Tibial nerve (tissue), 4 donors: ENCODE measurements around the gene ARAP3. TPM values are rescaled to one million over a fixed set of nuclear protein-coding genes. Genes with fewer than 3 reads are reported as not detected.

Experiments
- DNase-seq, 2 donors: peaks; one replicate each; pipeline ENCODE4 v3.0.0-alpha.2; 2019; ENCODE audit warnings: low spot score in 2 of 2
- H3K27ac ChIP-seq, 4 donors: fragments of 200-600 bp; sonication (generic) in 3 of 4; one replicate each; pipeline ENCODE4 v1.5.1; 2017 to 2019; ENCODE audit warnings: mild to moderate bottlenecking in 1 of 4
- H3K27me3 ChIP-seq, 2 donors: fragments of 200-600 bp; sonication (generic) in 1 of 2; one replicate each; pipeline versions ENCODE4 v1.5.1 to v1.6.0; 2017 to 2019
- H3K36me3 ChIP-seq, 3 donors: fragments of 200-600 bp; sonication (generic); one replicate each; pipeline ENCODE4 v1.5.1; 2018 to 2019
- H3K4me1 ChIP-seq, 4 donors: fragments of 200-600 bp; sonication (generic) in 3 of 4; one replicate each; pipeline ENCODE4 v1.5.1; 2017 to 2019
- H3K4me3 ChIP-seq, 4 donors: fragments of 200-600 bp; sonication (generic) in 3 of 4; one replicate each; pipeline ENCODE4 v1.5.1; 2017 to 2019; ENCODE audit warnings: mild to moderate bottlenecking in 1 of 4, moderate library complexity in 1 of 4
- H3K9me3 ChIP-seq, 4 donors: fragments of 200-600 bp; sonication (generic) in 3 of 4; one replicate each; pipeline ENCODE4 v1.5.1; 2017 to 2019
- EP300 ChIP-seq, 2 donors: sonication (generic); formaldehyde crosslinking; IDR thresholded peaks; one replicate each; pipeline ENCODE4 v1.6.1; 2017; ENCODE audit warnings: antibody characterized with exemption in 2 of 2, mild to moderate bottlenecking in 1 of 2
- POLR2A ChIP-seq, 2 donors: fragments of 450-650 bp; IDR thresholded peaks; one replicate each; pipeline ENCODE4 v1.6.1; 2017; ENCODE audit warnings: antibody characterized with exemption in 2 of 2, mild to moderate bottlenecking in 2 of 2, moderate library complexity in 2 of 2
- WGBS, 2 donors: methylation state at CpG; one replicate each; pipeline ENCODE4 v1.1.5; 2018; 5-methylcytosine and 5-hydroxymethylcytosine counted together
- total RNA-seq, 4 donors: library from RNA; depleted of rRNA; stranded (reverse); fragments of >200 nt; gene quantifications; one replicate each; pipeline ENCODE4 v1.1.0, GENCODE V29; 2016
- TF ChIP-seq, protein P1 (sequence below), 5 experiments: fragments of 200-600 bp in 3 of 5; fragments of 450-650 bp in 2 of 5; sonication (generic) in 3 of 5; IDR thresholded peaks; one replicate each; pipeline ENCODE4 v1.5.1; 2016 to 2019; ENCODE audit warnings: antibody characterized with exemption in 5 of 5, mild to moderate bottlenecking in 3 of 5, moderate library complexity in 2 of 5

The ARAP3 gene
- total RNA-seq, 4 donors from 2014 or later: 4.4 to 11.8 (median 9.4) TPM

DNA sequence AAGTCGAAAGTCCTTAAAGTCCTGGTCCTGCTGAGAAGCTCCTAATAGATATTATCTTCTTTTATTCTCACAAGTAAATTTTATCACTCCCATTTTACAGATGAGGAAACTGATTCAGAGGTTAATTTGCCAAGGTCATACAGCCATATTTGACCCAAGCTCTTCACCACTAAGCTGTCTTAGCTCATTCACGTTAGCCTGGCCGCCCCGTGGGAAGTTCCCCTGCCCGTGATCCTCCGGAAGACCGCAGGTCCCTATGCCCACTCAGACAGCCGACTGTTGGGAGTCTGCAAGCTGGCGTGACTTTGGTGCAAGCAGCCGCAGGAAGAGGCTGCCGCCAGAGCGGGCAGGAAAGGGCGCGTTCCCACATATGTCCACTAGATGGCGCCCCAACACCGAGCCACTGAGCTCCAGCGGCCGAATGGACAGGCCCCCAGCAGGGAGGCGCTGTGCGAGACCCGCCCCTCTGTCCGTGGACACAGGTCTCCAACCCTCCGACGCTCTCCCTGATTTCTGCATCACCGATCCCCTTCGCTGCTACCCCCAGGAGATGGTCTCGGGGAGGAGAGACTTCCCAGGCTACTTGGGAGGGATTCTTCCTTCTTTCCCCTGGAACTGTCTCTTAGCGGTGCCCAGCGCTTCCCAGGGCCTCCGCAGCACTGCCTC is 10.0 kb upstream of the ARAP3 start:
- H3K27ac ChIP-seq: peak overlapping the region in 1 of 4 donors; percentile 74
- no peaks in the 10 kb centered on the region for H3K9me3 ChIP-seq
- peaks cover 0 to 12% of the 10 kb centered on the region in 2 donors for H3K27me3 ChIP-seq
- TF ChIP-seq EP300 (IDR thresholded peaks at IDR 0.05): no peak
- TF ChIP-seq, protein P1, sequence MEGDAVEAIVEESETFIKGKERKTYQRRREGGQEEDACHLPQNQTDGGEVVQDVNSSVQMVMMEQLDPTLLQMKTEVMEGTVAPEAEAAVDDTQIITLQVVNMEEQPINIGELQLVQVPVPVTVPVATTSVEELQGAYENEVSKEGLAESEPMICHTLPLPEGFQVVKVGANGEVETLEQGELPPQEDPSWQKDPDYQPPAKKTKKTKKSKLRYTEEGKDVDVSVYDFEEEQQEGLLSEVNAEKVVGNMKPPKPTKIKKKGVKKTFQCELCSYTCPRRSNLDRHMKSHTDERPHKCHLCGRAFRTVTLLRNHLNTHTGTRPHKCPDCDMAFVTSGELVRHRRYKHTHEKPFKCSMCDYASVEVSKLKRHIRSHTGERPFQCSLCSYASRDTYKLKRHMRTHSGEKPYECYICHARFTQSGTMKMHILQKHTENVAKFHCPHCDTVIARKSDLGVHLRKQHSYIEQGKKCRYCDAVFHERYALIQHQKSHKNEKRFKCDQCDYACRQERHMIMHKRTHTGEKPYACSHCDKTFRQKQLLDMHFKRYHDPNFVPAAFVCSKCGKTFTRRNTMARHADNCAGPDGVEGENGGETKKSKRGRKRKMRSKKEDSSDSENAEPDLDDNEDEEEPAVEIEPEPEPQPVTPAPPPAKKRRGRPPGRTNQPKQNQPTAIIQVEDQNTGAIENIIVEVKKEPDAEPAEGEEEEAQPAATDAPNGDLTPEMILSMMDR (IDR thresholded peaks at IDR 0.05): peak; percentile 96 to 99 (median 99)
- peaks cover 0 to 29% (median 7%) of the 10 kb centered on the region in 4 donors for H3K4me1 ChIP-seq
- WGBS, 2 donors: 4 to 5% methylated on average over 22 to 30 of the region's 30 CpGs
- DNase-seq: peak; percentile 73 to 83
- no peaks in the 10 kb centered on the region for H3K36me3 ChIP-seq
- peak overlapping the region in 2 of 4 donors; percentile 26 to 35 for H3K4me3 ChIP-seq

DNA sequence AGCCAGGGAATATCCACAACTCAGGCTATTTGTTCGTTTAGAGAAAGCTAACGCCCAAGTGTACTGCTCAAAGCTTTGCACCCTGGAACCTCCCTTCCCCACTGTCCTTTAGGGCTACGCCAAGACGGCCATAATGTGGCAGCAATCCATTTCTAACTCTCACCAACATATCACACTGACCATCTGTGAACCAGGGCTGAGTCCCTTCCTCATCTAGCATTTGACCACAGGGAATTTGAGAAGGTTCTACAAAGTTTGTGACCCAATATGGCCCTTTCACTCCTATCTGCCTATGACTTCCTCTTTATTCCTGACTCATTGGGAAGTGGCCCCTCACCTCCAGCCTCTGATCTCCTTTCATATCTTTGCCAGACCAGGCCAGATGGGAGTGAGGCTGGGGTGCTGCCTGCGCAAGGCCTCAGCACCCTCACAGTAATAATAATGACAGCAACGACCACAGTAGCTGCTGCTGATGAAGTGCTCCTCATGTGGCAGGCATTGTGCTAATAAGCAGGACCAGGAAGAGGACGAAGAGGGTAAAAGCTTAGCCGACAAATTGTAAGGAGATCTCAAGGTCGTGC is 9.3 kb upstream of the ARAP3 start:
- no peaks in the 10 kb centered on the region for H3K9me3 ChIP-seq
- DNase-seq: no peak
- H3K27ac ChIP-seq: no peak overlapping the region
- H3K36me3 ChIP-seq: no peaks in the 10 kb centered on the region
- TF ChIP-seq, protein P1 (IDR thresholded peaks at IDR 0.05): no peak
- TF ChIP-seq EP300 (IDR thresholded peaks at IDR 0.05) (no peak), POLR2A (IDR thresholded peaks at IDR 0.05) (no peak)
- H3K4me3 ChIP-seq: no peak overlapping the region
- 71 to 77% methylated on average over 9 of the region's 9 CpGs for WGBS, 2 donors
- peaks cover 0 to 6% of the 10 kb centered on the region in 2 donors for H3K27me3 ChIP-seq
- peaks cover 0 to 29% (median 7%) of the 10 kb centered on the region in 4 donors for H3K4me1 ChIP-seq

DNA sequence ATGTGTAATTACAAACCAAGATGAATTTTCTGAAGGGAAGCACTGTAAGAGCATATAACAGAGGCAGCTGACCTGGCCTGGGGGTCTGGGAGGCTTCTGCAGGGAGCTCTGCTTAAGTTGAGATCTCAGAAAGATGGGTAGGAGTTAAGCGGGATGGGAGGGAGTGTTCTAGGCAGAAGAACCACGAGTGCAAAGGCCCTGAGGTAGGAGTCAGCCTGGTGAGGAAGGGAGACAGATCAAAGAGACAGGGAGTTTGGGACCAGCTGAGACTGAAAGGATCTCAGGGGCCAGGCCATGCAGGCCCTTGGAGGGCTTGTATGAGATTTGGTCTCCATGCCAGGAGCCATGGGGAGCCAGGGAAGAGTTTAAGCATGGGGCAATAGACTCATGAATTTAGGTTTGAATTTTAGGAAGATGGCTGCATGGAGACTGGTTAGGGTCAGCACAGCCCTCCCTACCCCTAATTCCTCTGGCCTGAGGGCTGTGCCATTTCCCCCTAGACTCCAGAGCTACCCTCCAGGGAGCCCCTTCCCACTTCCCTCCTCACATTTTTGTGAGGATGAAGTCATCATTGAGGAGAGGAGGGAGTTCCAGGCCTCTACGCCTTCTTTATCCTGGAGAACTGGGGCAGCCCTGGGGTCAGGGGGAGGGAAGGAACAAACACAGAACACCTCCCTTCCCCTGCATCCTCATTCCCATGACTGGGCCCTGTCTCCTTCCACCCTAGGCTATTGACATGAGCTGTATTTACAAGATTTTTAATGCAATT is 4.8 kb upstream of the ARAP3 start:
- no peaks in the 10 kb centered on the region for H3K9me3 ChIP-seq
- DNase-seq: no peak
- H3K36me3 ChIP-seq: no peaks in the 10 kb centered on the region
- WGBS, 2 donors: 59 to 70% methylated on average over 3 of the region's 3 CpGs
- no peaks in the 10 kb centered on the region for H3K27me3 ChIP-seq
- no peak overlapping the region for H3K27ac ChIP-seq
- no peak overlapping the region for H3K4me3 ChIP-seq
- peaks cover 0 to 19% (median 7%) of the 10 kb centered on the region in 4 donors for H3K4me1 ChIP-seq
- TF ChIP-seq POLR2A (IDR thresholded peaks at IDR 0.05): no peak
- TF ChIP-seq, protein P1 (IDR thresholded peaks at IDR 0.05): no peak
- TF ChIP-seq EP300 (IDR thresholded peaks at IDR 0.05): no peak

DNA sequence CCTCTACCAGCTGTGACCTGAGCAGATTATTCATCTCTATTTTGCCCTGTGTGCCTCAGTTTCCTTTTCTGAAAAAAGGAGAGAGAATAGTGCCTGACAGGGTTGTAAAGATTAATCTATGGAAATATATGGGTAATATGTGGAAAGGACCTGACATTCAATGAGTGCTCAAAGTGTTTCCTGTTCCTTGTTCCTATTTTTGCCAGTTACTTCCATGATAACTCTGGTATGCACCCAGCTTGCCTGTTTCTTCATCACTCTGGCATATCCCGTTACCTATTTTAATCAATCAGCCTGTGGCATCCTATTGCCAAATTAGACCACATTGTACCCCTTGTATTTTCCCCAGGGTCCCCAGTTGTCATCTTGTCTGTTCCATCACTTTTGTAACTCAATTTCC is 3.6 kb upstream of the ARAP3 start:
- H3K4me3 ChIP-seq: no peak overlapping the region
- H3K36me3 ChIP-seq: no peaks in the 10 kb centered on the region
- peaks cover 0 to 30% (median 13%) of the 10 kb centered on the region in 4 donors for H3K4me1 ChIP-seq
- no peak overlapping the region for H3K27ac ChIP-seq
- DNase-seq: no peak
- 78 to 82% methylated on average over 1 of the region's 1 CpG for WGBS, 2 donors
- TF ChIP-seq POLR2A (IDR thresholded peaks at IDR 0.05) (no peak), EP300 (IDR thresholded peaks at IDR 0.05) (no peak)
- TF ChIP-seq, protein P1 (IDR thresholded peaks at IDR 0.05): no peak
- H3K9me3 ChIP-seq: no peaks in the 10 kb centered on the region
- no peaks in the 10 kb centered on the region for H3K27me3 ChIP-seq
